GM23338 (cell line): Measurements from ENCODE around the gene AGXT. TPM values are rescaled to one million over a fixed set of nuclear protein-coding genes. Genes with fewer than 3 reads are reported as not detected.

Experiments used
- ATAC-seq: fragments of 200-7000 bp; cut with Tn5 transposase; 3 replicates; pipeline ENCODE4 v1.9.1; 2020
- DNase-seq: peaks from one replicate; pipeline ENCODE4 v3.0.0-alpha.2; 2015; ENCODE audit warnings: low spot score
- H2AFZ ChIP-seq: fragments of 200-600 bp; sonication (generic); 2 replicates; pipeline ENCODE4 v1.8.0; 2016; ENCODE audit warnings: antibody characterized with exemption, mild to moderate bottlenecking, moderate library complexity
- H3F3A ChIP-seq: fragments of 200-600 bp; sonication (generic); replicated peaks from 2 replicates; pipeline ENCODE4 v1.8.0; 2017; ENCODE audit warnings: antibody characterized with exemption, mixed run types, low read depth
- H3K27ac ChIP-seq: fragments of 200-600 bp; sonication (generic); 2 replicates; pipeline ENCODE4 v1.6.1; 2016; ENCODE audit warnings: low read depth
- H3K27me3 ChIP-seq: fragments of 200-600 bp; sonication (generic); 2 replicates; pipeline ENCODE4 v1.8.0; 2016; ENCODE audit warnings: mild to moderate bottlenecking, mixed run types, moderate library complexity; ENCODE audit not compliant: insufficient read depth
- H3K36me3 ChIP-seq: fragments of 200-600 bp; sonication (generic); 2 replicates; pipeline ENCODE4 v1.8.0; 2016; ENCODE audit warnings: mild to moderate bottlenecking; ENCODE audit not compliant: insufficient read depth
- H3K4me1 ChIP-seq: fragments of 200-600 bp; sonication (generic); 2 replicates; pipeline ENCODE4 v1.8.0; 2016; ENCODE audit warnings: mild to moderate bottlenecking, moderate library complexity; ENCODE audit not compliant: insufficient read depth
- H3K4me2 ChIP-seq: fragments of 200-600 bp; sonication (generic); 2 replicates; pipeline ENCODE4 v1.7.1; 2017; ENCODE audit warnings: mixed run types
- H3K4me3 ChIP-seq: fragments of 200-600 bp; sonication (generic); 2 replicates; pipeline ENCODE4 v1.6.1; 2016; ENCODE audit warnings: mixed run types
- H3K79me2 ChIP-seq: fragments of 200-600 bp; sonication (generic); replicated peaks from 2 replicates; pipeline ENCODE4 v1.8.0; 2017; ENCODE audit warnings: mild to moderate bottlenecking; ENCODE audit not compliant: insufficient read depth
- H3K9me2 ChIP-seq: fragments of 200-600 bp; sonication (generic); 2 replicates; pipeline ENCODE4 v1.8.0; 2017; ENCODE audit not compliant: insufficient read depth
- H4K20me1 ChIP-seq: fragments of 200-600 bp; sonication (generic); replicated peaks from 2 replicates; pipeline ENCODE4 v1.8.0; 2017; ENCODE audit warnings: mild to moderate bottlenecking; ENCODE audit not compliant: insufficient read depth
- H3K27ac Mint-ChIP-seq: 2 replicates; pipeline ENCODE4 v1.8.0; 2020; ENCODE audit warnings: inconsistent platforms, mild to moderate bottlenecking, moderate library complexity, mixed read lengths
- H3K27me3 Mint-ChIP-seq: 3 replicates; pipeline ENCODE4 v1.8.0; 2022; ENCODE audit warnings: low read depth, mild to moderate bottlenecking, moderate library complexity, mixed read lengths, inconsistent platforms; ENCODE audit not compliant: insufficient read depth, poor library complexity
- H3K36me3 Mint-ChIP-seq: 3 replicates; pipeline ENCODE4 v1.8.0; 2021; ENCODE audit warnings: low read depth, mild to moderate bottlenecking, inconsistent platforms, moderate library complexity, mixed read lengths
- H3K4me1 Mint-ChIP-seq: 3 replicates; pipeline ENCODE4 v1.8.0; 2020; ENCODE audit warnings: mild to moderate bottlenecking, inconsistent platforms, mixed read lengths
- H3K4me3 Mint-ChIP-seq: 3 replicates; pipeline ENCODE4 v1.8.0; 2021; ENCODE audit warnings: moderate library complexity, mild to moderate bottlenecking, inconsistent platforms, mixed read lengths
- H3K9me3 Mint-ChIP-seq: 3 replicates; pipeline ENCODE4 v1.8.0; 2020; ENCODE audit warnings: moderate library complexity, mild to moderate bottlenecking, inconsistent platforms, mixed read lengths
- CREB1 ChIP-seq: fragments of 250-450 bp; sonication (Bioruptor Pico); IDR thresholded peaks from 2 replicates; pipeline ENCODE4 v1.5.0; 2020; ENCODE audit warnings: low read depth, mild to moderate bottlenecking, moderate library complexity
- EZH2 ChIP-seq: fragments of 200-600 bp; sonication (generic); IDR thresholded peaks from one replicate; pipeline ENCODE4 v1.8.0; 2017; ENCODE audit warnings: antibody characterized with exemption, mild to moderate bottlenecking, low read depth; ENCODE audit not compliant: unreplicated experiment
- JUNB ChIP-seq: IDR thresholded peaks from one replicate; pipeline ENCODE4 v1.6.1; 2016; ENCODE audit warnings: antibody characterized with exemption; ENCODE audit not compliant: unreplicated experiment
- NANOG ChIP-seq: IDR thresholded peaks from 2 replicates; pipeline ENCODE4 v1.6.1; 2016; ENCODE audit warnings: antibody characterized with exemption, borderline replicate concordance
- POLR2AphosphoS5 ChIP-seq: IDR thresholded peaks from 2 replicates; pipeline ENCODE4 v1.6.1; 2016; ENCODE audit warnings: antibody characterized with exemption, low read depth
- ZNF114 ChIP-seq: fragments of 250-450 bp; sonication (Bioruptor Pico); IDR thresholded peaks from 2 replicates; pipeline ENCODE4 v1.5.0; 2020; ENCODE audit warnings: mild to moderate bottlenecking, moderate library complexity
- ZNF331 ChIP-seq: fragments of 250-450 bp; sonication (Bioruptor Pico); IDR thresholded peaks from 2 replicates; pipeline ENCODE4 v1.5.0; 2020; ENCODE audit warnings: low read depth, mild to moderate bottlenecking, moderate library complexity
- polyA plus RNA-seq: library from polyadenylated mRNA; unstranded; fragments of >200 nt; fragmentation: Nextera tagmentation; extraction: Ambion mirVana; gene quantifications from 2 replicates; pipeline ENCODE4 v1.2.1, GENCODE V29; 2016
- total RNA-seq: library from RNA; depleted of rRNA; stranded (reverse); fragments of >200 nt; shearing (Covaris generic); gene quantifications from 2 replicates; pipeline ENCODE4 v1.2.3, GENCODE V29; 2014
- TF ChIP-seq, protein P1 (sequence below): IDR thresholded peaks from 2 replicates; pipeline ENCODE4 v1.6.1; 2016; ENCODE audit warnings: antibody characterized with exemption
- TF ChIP-seq, protein P2 (sequence below), 2 experiments: fragments of 200-600 bp in 1 of 2; sonication (generic) in 1 of 2; conservative IDR thresholded peaks; 2 replicates each; pipeline versions ENCODE4 v1.5.1 to v1.6.1; 2016 to 2017; ENCODE audit warnings: antibody characterized with exemption in 2 of 2, low read depth in 2 of 2, mild to moderate bottlenecking in 2 of 2, moderate library complexity in 1 of 2
- TF ChIP-seq, protein P3 (sequence below): IDR thresholded peaks from one replicate; pipeline ENCODE4 v1.6.1; 2018; ENCODE audit warnings: antibody characterized with exemption; ENCODE audit not compliant: unreplicated experiment

AGXT gene
- total and polyA plus RNA-seq, 2 experiments from 2014 or later: not detected

DNA sequence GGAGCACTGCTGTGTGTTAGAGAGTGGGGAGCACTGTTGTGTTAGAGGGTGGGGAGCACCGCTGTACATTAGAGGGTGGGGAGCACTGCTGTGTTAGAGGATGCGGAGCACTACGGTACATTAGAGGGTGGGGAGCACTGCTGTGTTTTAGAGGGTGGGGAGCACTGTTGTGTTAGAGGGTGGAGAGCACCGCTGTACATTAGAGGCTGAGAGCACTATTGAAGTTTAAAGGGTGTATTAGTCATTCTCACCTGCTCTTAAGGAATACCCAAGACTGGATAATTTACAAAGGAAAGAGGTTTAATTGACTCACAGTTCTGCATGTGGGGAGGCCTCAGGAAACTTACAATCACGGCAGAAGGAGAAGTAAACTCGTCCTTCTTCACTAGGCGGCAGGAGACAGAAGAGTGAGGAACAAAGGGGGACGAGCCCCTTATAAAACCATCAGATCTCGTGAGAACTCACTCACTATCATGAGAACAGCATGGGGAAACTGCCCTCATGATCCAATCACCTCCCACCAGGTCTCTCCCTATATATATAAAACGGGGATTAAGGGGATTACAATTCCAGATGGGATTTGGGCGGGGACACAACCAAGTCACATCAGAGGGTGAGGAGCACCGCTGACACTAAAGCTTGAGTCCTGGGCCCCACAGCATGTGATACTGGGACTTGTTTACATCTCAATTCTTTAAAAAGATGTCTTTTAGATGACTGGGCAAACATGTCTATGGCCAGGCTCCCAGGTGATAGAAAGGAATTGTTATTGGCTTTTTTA is 19.5 kb upstream of the AGXT start:
- Mint-ChIP-seq H3K4me1 (peaks cover 13% of the 10 kb centered on the region), H3K9me3 (peaks cover 34% of the 10 kb centered on the region), H3K4me3 (no peak overlapping the region), H3K27ac (no peak overlapping the region), H3K27me3 (peaks cover 6% of the 10 kb centered on the region), H3K36me3 (peaks cover 15% of the 10 kb centered on the region)
- Histone ChIP-seq H3K4me2 (no peak overlapping the region), H3K9me2 (0 out of 2 replicates have a peak, but pooled peaks cover 7% of the 10 kb centered on the region), H3K36me3 (no peaks in the 10 kb centered on the region), H3K27me3 (no peaks in the 10 kb centered on the region), H3K79me2 (no peaks in the 10 kb centered on the region), H2AFZ (no peak overlapping the region), H3K27ac (no peak overlapping the region), H4K20me1 (no peaks in the 10 kb centered on the region), H3K4me3 (no peak overlapping the region), H3K4me1 (peaks cover 4% of the 10 kb centered on the region), H3F3A (no peaks in the 10 kb centered on the region)
- no peak for TF ChIP-seq ZNF114
- TF ChIP-seq POLR2AphosphoS5: no peak
- TF ChIP-seq NANOG: no peak
- TF ChIP-seq ZNF331 (CRISPR knock-in tag): no peak
- TF ChIP-seq CREB1 (CRISPR knock-in tag): no peak
- no peak for TF ChIP-seq EZH2
- TF ChIP-seq, protein P1, sequence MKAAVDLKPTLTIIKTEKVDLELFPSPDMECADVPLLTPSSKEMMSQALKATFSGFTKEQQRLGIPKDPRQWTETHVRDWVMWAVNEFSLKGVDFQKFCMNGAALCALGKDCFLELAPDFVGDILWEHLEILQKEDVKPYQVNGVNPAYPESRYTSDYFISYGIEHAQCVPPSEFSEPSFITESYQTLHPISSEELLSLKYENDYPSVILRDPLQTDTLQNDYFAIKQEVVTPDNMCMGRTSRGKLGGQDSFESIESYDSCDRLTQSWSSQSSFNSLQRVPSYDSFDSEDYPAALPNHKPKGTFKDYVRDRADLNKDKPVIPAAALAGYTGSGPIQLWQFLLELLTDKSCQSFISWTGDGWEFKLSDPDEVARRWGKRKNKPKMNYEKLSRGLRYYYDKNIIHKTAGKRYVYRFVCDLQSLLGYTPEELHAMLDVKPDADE: no peak
- DNase-seq (no peak), ATAC-seq (no peak)

DNA sequence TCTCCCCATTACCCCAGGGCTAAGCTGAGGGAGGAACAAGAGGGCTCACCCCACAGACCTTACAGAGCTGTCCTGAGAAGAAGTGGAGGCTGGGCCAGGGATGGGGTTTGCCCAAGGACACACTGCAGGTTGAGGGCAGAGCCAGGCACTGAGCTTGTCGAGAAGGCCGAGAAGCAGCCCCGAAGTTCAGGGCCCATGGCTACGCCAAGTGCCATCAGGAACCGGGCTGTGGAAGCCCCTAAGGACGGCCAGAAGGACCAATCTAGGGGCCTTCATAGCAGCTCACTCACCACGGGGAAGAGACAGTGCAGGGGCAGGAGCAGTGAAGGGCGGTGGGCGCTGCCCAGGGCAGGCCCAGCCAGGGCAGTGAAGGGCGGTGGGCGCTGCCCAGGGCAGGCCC is 18.6 kb upstream of the AGXT start:
- no peak for DNase-seq
- H3K36me3 Mint-ChIP-seq: peaks cover 11% of the 10 kb centered on the region
- ATAC-seq: no peak
- no peak for TF ChIP-seq CREB1 (CRISPR knock-in tag)
- no peak for TF ChIP-seq JUNB
- TF ChIP-seq, protein P2, sequence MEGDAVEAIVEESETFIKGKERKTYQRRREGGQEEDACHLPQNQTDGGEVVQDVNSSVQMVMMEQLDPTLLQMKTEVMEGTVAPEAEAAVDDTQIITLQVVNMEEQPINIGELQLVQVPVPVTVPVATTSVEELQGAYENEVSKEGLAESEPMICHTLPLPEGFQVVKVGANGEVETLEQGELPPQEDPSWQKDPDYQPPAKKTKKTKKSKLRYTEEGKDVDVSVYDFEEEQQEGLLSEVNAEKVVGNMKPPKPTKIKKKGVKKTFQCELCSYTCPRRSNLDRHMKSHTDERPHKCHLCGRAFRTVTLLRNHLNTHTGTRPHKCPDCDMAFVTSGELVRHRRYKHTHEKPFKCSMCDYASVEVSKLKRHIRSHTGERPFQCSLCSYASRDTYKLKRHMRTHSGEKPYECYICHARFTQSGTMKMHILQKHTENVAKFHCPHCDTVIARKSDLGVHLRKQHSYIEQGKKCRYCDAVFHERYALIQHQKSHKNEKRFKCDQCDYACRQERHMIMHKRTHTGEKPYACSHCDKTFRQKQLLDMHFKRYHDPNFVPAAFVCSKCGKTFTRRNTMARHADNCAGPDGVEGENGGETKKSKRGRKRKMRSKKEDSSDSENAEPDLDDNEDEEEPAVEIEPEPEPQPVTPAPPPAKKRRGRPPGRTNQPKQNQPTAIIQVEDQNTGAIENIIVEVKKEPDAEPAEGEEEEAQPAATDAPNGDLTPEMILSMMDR (conservative IDR thresholded peaks at IDR 0.05; ENCODE audit: low read depth in 2 of 2): no peak
- no peak for TF ChIP-seq ZNF114
- TF ChIP-seq ZNF331 (CRISPR knock-in tag): no peak
- no peak for TF ChIP-seq POLR2AphosphoS5
- TF ChIP-seq, protein P3, sequence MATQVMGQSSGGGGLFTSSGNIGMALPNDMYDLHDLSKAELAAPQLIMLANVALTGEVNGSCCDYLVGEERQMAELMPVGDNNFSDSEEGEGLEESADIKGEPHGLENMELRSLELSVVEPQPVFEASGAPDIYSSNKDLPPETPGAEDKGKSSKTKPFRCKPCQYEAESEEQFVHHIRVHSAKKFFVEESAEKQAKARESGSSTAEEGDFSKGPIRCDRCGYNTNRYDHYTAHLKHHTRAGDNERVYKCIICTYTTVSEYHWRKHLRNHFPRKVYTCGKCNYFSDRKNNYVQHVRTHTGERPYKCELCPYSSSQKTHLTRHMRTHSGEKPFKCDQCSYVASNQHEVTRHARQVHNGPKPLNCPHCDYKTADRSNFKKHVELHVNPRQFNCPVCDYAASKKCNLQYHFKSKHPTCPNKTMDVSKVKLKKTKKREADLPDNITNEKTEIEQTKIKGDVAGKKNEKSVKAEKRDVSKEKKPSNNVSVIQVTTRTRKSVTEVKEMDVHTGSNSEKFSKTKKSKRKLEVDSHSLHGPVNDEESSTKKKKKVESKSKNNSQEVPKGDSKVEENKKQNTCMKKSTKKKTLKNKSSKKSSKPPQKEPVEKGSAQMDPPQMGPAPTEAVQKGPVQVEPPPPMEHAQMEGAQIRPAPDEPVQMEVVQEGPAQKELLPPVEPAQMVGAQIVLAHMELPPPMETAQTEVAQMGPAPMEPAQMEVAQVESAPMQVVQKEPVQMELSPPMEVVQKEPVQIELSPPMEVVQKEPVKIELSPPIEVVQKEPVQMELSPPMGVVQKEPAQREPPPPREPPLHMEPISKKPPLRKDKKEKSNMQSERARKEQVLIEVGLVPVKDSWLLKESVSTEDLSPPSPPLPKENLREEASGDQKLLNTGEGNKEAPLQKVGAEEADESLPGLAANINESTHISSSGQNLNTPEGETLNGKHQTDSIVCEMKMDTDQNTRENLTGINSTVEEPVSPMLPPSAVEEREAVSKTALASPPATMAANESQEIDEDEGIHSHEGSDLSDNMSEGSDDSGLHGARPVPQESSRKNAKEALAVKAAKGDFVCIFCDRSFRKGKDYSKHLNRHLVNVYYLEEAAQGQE: no peak

More for the DNA sequence above, 18.6 kb upstream of the AGXT start:
- H3K4me1 ChIP-seq: no peaks in the 10 kb centered on the region
- no peaks in the 10 kb centered on the region for H3K36me3 ChIP-seq
- no peak overlapping the region for H3K4me3 ChIP-seq
- 0 out of 2 replicates have a peak, but pooled peaks cover 3% of the 10 kb centered on the region for H3K9me2 ChIP-seq
- H2AFZ ChIP-seq: no peak overlapping the region
- H3K79me2 ChIP-seq: no peaks in the 10 kb centered on the region
- peaks cover 6% of the 10 kb centered on the region for H3K27me3 Mint-ChIP-seq
- no peak overlapping the region for H3K4me2 ChIP-seq
- H3K27me3 ChIP-seq: no peaks in the 10 kb centered on the region
- no peak overlapping the region for H3K27ac ChIP-seq
- peaks cover 30% of the 10 kb centered on the region for H3K9me3 Mint-ChIP-seq
- H3F3A ChIP-seq: no peaks in the 10 kb centered on the region
- peaks cover 11% of the 10 kb centered on the region for H3K4me1 Mint-ChIP-seq
- no peaks in the 10 kb centered on the region for H4K20me1 ChIP-seq
- H3K27ac Mint-ChIP-seq: no peak overlapping the region
- H3K4me3 Mint-ChIP-seq: no peak overlapping the region
